ENCODE measurements around the gene CASP2. TPM values are rescaled to one million over a fixed set of nuclear protein-coding genes. Genes with fewer than 3 reads are reported as not detected.

The CASP2 gene
- total RNA-seq, 1 donor from 2014 or later: 12.3 TPM

DNA sequence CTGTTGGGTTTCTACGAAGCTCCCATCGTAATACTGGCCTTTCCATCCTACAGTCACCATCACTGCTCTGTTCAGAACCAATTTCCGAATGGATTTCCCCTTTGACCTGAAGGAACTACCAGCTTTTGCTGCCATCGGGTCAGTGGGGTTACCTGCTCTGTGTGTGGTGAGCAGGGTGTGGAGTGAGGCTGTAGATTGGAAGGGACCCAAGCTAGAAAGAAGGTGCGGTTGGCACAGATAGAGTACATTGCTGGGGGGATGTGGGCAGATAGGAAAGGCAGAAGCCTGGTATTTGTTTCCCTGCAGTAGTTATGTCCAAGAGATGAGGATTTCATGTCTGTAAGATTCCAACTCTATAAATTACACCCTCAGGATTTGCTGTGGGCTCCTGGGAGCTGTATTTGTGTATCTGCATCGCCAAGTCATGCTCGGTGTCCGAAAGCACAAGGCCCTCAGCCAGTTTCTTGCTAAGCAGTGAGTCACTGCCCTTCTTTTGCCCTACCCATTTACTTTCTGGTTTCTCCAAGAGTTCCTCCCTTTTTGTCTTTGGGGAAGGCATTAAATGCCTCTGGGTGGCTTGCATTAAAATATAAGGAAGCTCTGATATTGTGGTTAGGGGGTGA lies 43.1 kb downstream of the CASP2 start:
- DNase-seq (ENCODE audit: low read depth in 2 of 2): no peak

GRCh38 chr7:143334244-143334643 lies 46.1 kb downstream of the CASP2 start:
- no peak for DNase-seq (ENCODE audit: low read depth in 2 of 2)

- no peak for DNase-seq (ENCODE audit: low read depth in 2 of 2)
These were observed 49.1 kb downstream of the CASP2 start for GRCh38 chr7:143337216-143337615.

DNA sequence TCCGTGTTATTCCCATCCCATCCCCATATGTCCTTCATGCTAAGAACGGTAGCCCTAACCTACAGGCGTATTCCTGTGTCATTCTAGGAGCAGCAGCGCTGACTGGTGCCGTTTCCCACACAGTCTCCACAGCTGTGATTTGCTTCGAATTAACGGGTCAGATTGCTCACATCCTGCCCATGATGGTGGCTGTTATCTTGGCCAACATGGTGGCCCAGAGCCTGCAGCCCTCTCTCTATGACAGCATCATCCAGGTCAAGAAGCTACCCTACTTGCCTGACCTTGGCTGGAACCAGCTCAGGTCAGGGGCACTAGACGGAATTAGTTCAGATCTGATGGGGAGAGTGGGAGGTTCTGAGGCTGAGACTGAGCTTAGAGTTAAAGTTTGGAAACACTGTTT lies 53.7 kb downstream of the CASP2 start:
- no peak for DNase-seq (ENCODE audit: low read depth in 2 of 2)

DNA sequence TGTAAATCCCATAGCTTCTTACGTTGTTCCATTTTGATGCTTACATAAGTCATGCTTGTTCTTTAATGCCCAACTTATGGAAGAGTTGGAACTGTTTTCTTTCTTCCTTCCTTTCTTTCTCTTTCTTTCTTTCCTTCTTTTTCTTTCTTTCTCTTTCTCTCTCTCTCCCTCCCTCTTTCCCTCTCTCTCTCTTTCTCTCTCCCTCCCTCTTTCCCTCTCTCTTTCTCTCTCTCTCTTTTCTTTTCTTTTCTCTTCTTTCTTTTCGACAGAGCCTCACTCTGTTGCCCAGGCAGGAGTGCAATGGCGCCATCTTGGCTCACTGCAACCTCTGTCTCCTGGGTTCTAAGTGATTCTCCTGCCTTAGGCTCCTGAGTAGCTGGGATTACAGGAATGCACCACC lies 55.4 kb downstream of the CASP2 start:
- no peak for DNase-seq (ENCODE audit: low read depth in 2 of 2)

DNA sequence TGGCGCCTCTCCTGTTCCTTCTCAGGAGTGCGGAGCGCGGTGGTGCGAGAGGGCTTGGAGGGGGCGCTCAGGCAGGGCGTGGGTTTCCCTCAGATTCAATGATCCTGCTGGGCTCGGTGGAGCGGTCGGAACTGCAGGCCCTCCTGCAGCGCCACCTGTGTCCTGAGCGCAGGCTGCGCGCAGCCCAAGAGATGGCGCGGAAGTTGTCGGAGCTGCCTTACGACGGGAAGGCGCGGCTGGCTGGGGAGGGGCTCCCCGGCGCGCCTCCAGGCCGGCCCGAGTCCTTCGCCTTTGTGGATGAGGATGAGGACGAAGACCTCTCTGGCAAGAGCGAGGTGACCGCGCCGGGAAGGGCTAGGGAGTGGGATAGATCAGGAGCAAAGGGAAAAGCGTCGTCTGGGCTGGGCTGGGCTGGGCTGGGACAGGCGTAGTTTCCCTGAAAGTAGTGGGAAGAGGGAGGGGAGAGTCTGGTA lies 57.3 kb downstream of the CASP2 start:
- DNase-seq (ENCODE audit: low read depth in 2 of 2): peak in 1 of 2 donors; percentile 50

GRCh38 chr7:143346018-143346417 lies 57.9 kb downstream of the CASP2 start:
- DNase-seq (ENCODE audit: low read depth in 2 of 2): no peak

DNA sequence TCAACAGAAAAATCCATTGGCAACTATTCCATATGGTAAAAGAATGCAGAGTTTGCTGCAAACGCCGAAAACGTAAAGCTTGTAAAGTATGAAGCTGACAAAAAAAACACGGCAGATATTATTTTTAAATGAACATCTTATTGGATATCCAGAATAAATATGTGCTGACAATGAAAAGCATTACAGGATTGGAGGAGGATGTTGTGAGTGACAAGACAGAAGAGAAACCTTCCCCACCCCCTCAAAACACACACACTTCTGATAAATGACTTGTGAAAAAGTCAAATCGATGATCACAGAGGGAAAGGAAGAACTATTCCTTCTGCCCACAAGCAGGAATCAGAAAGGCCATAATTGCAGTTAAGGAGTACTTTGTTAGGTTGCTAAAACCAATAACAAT lies 59.8 kb downstream of the CASP2 start:
- DNase-seq (ENCODE audit: low read depth in 2 of 2): no peak

DNA sequence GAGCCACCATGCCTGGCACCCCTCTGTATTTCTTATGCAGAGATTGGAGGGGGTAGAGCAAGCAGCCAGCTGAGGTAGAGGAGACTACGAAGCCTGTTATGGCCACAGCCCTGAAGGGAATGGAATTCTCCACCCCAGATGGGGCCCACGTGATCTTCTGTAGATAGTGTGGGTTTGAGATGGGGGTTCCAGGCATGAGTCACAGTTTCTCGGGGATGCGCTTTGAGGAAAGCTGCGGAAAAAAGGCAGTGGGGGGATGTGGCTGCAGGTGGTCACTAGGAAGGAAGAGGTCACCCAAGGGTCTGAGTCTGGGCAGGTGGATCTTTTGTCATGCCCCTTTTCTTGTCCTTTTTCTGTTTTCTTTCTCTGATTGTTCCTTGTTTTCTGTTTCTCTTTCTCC lies 62.9 kb downstream of the CASP2 start:
- no peak for DNase-seq (ENCODE audit: low read depth in 2 of 2)

DNA sequence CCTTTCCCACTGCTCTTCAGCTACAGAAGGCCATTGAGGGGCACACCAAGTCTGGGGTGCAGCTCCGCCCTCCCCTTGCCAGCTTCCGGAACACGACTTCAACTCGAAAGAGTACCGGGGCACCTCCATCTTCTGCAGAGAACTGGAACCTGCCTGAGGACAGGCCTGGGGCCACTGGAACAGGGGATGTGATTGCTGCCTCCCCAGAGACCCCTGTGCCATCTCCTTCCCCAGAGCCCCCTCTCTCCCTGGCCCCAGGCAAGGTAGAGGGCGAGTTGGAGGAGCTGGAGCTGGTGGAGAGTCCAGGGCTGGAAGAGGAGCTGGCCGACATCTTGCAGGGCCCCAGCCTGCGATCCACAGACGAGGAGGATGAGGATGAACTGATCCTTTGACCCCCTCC lies 63.4 kb downstream of the CASP2 start:
- DNase-seq (ENCODE audit: low read depth in 2 of 2): no peak

DNA sequence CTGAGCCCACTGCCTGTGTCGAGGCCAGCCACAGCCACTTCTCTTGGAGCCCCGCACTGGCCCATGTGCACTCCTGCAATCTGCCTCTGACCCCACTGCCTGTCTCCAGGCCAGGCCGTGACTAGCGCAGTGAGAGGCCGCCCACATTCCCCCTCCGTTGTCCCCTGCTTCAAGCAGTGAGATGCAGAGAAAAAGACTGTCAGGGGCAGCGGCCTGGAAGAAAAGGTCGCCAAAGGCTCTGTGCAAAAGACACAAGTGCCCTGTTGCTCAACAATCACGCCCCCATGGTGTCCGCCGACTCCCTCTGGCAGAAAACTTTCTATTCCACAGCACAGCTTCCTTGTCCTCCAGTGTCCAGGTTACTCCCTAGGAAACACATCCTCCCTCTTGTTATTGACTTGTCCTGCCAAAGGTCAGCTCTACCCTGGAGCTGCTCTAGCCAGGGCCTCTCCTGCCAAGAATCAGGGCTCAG lies 64.4 kb downstream of the CASP2 start:
- no peak for DNase-seq (ENCODE audit: low read depth in 2 of 2)

DNA sequence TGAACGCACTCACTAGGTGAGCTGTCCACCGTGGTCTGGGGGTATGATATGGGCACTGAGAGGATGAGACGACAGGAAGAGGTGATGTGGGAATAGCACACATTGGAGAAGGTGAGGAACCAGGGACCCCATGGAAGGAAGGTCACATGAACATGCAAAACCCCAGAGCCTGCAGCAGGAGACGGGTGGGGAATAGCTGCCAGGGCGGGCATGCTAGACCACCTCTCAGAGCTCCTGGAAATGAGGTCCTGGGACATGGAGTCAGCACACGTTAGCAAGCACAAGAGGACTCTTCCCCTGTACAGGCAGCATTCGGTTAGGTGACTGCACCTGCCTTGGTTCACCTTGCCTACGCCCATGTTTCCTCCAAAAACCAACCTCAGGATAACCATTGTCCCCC lies 66.2 kb downstream of the CASP2 start:
- DNase-seq (ENCODE audit: low read depth in 2 of 2): no peak

- no peak for DNase-seq (ENCODE audit: low read depth in 2 of 2)
These were observed 66.8 kb downstream of the CASP2 start for GRCh38 chr7:143354965-143355364.

DNA sequence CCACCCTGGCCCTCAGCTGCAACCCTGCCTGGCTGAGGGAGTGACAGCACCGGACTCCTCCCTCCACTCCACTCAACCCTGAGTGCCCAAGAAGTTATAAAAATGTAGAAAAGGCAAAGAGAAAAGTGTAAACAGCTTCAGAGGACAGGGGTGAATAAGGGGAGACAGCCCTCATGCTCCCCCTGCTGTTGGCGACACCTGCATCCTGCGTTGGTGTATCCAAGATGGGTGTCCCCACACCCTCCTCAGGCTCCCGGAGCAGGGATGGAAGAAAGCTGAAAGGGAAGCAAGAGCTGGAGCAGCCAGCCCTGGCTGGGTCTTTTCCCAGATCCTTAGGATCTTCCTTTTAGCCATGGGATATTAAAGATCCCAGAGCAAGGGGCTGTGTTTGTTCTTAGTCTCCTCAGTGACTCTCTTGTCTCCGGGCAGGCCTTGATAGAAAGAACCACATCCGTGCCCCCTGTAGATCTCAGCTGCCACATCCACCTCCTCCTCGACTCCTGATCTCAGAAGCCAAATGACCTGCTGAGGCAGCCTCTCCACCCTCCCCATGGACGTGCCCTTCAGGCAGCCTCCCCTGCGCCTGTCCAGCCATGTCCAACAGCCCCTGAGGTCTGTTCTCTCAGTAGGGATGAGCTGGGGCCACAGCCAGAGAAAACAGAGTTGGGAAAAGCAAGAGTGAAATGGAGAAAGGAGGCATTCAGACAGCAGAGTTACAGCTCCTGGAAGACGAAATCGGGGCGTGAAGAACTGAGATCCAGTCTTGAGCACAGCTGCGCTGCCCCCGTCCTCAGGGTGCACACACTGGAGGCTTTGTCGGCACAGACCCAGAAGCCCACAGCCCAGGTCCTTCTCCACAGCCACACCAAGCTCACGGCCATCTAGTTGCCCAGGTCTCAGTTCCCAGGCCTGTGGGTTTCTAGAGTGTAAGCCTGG lies 67.6 kb downstream of the CASP2 start:
- no peak for DNase-seq (ENCODE audit: low read depth in 2 of 2)

GRCh38 chr7:143356414-143357050 lies 68.4 kb downstream of the CASP2 start:
- no peak for DNase-seq (ENCODE audit: low read depth in 2 of 2)

Other genes starting within 250 kb of the CASP2 start
- gene OR6V1, start 236.0 kb upstream of the CASP2 start, total RNA-seq: not detected in 2 replicates
- not detected in 2 replicates for gene PIP, start 156.3 kb upstream of the CASP2 start, total RNA-seq
- gene TAS2R39, start 104.9 kb upstream of the CASP2 start, total RNA-seq: not detected in 2 replicates
- not detected in 2 replicates for gene TAS2R40, start 66.3 kb upstream of the CASP2 start, total RNA-seq
- 58.0 and 94.2 TPM in 2 replicates for gene GSTK1, start 24.9 kb upstream of the CASP2 start, total RNA-seq
- gene TMEM139, start 3.4 kb upstream of the CASP2 start, total RNA-seq: not detected in 2 replicates
- not detected in 2 replicates for gene CLCN1, start 27.8 kb downstream of the CASP2 start, total RNA-seq
- gene FAM131B, start 74.4 kb downstream of the CASP2 start, total RNA-seq: 0.13 TPM in 2 replicates
- 11.8 and 33.3 TPM in 2 replicates for gene ZYX, start 93.0 kb downstream of the CASP2 start, total RNA-seq
- under 0.01 TPM in 1 of 2 replicates, not detected in the other for gene EPHA1, start 120.5 kb downstream of the CASP2 start, total RNA-seq
- gene TAS2R60, start 155.1 kb downstream of the CASP2 start, total RNA-seq: not detected in 2 replicates
- not detected in 2 replicates for gene TAS2R41, start 189.5 kb downstream of the CASP2 start, total RNA-seq

Measured in dermis microvascular lymphatic vessel endothelial cell (primary cell).